NCI-H146 treated with DMSO at 0.1 percent for 48 hours (cell line): ENCODE measurements around the gene MBP.
"Not testable (repeated sequence)": the region's sequence is repeated elsewhere in the genome, so short reads cannot be mapped to it uniquely, and the experiment has no call there.

ENCODE experiments used
- DNase-seq: peaks from one replicate; lab custom pipeline; 2025; ENCODE audit not compliant: unreplicated experiment; lab: John Stamatoyannopoulos, UW

The MBP gene

DNA sequence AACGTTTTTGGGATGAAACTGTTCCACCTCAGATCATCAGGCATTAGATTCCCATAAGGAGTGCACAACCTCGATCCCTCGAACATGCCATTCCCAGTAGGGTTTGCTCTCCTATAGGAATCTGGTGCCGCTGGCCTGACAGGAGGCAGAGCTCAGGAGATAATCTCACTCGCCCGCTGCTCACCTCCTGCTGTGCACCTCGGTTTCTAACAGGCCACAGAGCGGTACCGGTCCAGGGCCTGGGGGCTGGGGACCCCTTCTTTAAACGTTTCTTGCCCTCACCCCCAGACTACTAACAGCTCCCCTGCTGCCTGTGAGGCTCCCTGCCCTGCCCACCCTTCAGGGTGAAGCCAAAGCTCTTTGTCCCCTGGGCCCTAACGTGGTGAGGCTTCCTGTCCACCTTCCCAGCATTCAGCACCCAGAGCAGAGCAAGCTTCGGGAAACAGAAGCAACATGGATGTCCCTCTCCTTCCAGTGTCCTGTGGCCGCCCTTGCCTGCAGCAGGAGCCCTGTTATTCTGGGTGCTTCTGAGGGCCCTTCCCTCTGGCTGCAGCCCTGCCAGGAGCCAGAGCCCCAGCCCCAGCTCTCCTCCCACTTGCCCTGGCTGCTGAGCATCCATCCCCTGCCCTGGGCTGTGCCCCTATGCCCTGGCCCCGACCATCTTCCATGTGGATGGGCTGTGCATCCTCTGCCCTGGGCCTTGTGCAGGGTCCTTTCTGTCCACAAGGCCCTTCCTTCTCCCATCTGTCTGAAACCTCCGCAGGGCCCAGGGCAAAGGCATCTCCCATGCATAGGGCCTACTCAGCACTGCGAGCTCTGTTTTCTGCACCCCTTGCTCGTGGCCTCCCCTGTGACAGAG lies 140.1 kb downstream of the MBP start:
- DNase-seq = no peak

DNA sequence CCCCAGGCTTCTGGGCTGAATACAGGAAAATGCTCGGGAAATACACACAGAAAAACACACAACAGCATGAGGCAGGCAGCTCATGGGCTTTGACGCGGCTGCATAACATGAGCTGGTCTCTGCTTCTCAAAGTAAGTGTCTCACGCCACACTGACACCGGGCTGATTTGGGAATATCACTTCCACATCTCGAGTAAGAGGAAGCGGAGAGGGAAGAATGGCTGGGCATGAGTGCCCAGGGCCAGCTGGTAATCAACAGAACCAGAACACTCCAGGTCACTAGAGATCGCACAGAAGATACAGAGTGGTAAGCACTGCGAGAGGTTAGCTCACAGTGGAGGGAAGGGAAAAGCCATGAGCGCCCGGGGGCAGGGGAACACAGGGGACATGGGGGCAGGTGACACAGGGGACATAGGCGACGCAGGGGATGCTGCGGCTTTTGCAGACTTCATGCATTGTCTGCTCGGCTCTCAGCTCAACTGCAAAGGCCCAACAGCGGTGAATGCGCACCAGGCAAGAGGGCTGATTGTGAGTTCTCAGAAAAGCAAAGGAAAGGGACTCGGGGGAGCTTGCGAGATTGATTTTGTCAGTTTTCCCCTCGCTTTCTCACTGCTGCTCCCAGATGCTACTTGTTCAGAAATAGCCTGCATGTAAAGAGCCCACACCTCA lies 141.4 kb downstream of the MBP start:
- no peak for DNase-seq

DNA sequence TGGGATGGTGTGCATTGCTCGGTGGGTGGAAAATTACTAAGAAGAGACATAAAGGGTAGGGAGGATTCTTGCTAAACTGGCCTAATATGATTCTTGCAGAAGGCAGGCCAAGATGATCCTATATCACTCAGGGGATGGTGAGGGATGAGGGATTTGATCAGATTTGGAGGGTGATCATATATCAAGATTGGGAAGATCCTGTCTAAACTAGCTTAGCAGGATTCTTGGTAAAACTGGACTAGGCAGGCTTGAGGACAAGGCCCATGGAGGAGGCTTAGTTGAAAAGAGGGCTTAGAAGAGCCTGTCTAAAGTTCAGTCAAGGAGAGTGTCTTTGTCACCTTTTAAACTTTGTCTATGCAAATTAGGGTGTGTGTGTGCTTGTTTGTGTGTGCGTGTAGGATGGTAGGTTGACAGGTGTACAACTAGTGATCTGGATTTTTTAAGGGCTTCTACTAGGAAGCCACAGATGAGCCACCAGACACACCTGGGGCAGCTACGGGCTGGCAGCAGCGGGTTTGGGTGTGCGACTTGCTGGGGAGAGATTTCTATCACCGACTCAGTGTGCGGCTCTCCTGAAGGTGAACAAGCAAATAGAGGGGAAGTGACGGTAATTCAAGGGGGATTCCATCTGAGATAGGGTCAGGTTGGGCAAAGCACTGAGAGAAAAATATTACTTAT lies 142.1 kb downstream of the MBP start:
- DNase-seq = not testable (repeated sequence)

DNA sequence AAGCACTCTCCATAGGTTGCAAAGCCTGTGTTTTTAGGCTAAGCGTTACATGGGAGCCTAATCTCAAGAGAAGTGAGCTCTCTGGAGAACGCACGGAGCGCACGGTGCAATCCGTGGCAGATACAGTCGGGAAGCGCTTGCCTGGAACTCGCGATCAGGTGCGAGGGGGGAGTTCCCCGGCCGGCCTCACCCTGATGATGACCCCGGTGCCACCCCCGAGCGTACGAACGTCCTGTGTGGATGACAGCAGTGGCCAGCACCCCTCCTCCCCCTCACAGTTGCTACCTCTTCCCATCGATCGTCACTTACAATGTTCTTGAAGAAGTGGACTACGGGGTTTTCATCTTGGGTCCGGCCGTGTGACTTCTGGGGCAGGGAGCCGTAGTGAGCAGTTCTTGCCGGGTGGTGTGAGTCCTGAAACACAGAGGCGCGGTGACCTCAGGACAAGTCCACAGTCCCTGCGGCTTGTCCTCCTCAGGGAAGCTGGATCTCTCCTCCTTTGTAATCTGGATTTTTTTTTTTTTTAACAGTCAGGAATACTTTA lies 142.9 kb downstream of the MBP start:
- DNase-seq = no peak

DNA sequence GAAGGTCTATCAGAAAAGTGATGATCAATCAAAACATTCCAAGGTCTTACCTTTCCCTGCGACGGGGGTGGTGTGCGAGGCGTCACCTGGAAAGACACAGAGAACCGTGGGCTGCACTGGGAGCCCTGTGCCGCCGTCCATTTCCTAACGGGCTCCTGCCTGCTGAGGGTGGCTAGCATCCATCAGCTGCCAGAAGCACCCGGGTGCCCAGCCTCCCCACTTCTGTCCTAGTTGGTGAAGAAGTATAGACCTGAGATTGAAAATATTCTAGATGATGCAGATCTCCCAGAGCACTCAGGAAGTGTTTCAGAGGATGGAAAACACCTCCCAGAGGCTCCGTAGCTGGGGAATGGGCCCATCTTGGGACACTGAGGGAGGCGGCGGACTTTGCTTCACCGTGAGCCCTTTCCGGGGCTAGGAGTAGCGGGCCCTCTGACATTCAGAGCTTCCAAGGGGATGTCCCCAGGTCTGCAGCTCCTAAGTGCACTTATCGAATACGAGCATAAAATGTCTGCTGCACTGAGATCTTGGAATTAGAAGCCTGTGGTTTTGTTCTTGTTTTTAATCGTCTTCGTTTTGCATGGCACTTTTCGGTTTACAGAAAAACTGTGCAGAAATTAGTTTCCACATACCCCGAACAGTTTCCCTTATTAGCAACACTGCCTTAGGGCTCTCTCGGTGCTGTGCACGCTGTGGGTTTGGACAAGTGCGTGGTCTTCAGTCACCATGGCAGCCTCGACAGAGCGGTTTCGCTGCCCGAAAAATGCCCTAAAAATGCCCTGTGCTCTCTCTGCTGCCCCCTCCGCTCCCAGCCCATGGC lies 143.5 kb downstream of the MBP start:
- no peak for DNase-seq

DNA sequence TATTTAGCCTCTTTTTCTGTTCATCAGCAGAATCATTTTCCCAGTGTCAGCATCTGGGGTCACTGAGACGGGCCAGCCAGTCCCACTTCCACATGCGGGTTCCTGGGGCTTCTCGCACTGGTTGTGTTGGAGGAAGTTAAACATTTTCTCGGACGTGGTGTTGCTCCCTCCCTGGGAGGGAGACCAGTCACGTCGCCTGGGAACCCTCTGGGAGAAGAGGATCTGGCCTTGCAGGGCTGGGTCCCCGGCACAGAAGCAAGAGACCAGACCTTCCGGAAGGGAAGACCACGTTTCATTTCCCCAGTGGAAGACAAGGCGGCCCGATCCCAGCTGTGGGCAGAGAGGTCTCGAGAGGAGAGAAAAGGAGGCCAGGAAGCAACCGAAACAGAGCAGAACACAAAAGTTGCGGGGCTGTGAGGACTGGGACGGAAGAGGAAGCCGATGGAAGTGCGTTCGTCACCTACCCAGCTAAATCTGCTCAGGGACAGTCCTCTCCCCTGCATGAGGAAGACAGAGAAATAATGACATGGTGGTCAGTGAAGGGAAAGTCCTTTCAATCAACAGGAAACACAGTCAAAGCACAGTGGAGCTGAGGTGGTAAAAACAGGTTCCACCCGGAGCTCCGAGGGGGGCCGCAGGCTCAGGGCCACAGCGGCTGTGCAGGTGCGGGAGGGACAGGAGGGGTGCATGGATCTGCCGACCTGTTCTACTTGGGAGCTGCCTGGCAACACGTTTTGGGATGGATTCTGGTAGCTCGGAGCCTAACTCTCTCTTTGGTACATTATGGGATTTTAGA lies 144.4 kb downstream of the MBP start:
- no peak for DNase-seq

DNA sequence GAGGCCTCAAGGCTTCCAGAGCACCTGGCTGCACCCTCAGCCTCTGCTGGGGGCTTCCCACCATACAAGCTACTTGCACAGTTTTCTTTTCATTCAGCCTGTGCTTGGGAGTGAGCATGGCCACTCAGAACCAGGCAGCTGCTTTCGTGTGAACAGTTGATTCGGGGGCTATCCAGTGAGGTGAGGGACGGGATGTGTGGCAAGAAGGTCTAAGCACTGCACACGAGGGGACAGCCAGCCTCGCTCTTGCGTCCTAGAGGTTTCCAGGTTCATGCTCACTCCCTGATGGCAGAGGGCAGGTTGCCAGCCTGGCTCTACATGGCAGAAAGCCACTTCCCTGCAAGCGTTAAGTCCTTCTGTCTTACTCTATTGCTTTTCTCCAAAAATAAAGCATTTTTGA lies 146.2 kb downstream of the MBP start:
- DNase-seq = no peak

DNA sequence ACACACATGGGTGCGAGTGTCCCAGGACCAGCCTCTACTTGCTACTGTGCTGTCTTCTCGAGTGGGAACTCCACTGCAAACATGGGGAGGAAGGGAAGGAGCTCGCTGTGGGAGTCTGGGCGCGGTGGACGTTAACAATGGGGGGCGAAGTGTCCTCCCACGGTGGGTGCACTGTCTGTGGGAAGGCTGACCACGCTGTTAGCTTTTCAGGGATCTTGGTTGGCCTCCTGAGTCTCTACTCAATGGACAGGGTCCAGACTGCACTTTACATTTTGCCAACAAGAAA lies 146.7 kb downstream of the MBP start:
- no peak for DNase-seq

DNA sequence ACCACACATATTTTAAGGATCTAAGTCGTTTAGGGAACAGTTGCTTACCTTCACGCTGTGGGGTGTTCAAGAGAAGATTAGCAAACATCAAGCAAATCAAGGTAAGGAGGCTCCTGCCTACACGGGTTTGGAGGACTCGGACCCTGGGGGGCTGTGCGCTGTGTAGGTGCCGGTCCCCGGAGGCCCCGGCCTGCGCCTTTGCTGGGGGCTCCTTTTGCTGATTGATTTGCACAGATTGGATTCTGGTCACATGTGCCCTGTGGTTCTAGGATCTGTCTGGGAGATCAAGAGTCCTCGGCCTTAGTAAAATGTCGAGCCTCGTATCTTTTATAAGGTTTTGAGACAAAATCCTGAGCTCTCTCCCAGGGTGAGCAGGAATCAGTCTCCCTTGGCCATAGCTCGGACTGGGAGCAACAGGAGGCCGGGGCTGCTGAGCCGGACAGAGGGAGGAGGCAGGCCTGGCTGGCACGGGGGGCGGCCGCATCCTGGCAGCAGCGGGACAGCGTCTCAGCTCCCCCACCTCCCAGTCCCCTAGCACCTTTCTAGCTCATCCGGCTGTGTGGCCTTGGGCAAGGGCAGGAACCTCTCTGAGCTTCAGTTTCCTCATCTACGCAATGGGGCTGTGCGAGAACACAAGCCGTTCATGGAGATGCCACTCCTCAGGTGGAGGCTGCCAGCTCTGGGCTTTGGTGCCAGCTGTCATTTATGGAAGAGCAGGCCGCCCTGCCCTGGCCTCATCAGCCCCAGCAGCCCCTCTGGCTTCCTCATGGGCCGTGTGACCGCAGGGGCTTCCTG lies 147.2 kb downstream of the MBP start:
- DNase-seq = no peak

DNA sequence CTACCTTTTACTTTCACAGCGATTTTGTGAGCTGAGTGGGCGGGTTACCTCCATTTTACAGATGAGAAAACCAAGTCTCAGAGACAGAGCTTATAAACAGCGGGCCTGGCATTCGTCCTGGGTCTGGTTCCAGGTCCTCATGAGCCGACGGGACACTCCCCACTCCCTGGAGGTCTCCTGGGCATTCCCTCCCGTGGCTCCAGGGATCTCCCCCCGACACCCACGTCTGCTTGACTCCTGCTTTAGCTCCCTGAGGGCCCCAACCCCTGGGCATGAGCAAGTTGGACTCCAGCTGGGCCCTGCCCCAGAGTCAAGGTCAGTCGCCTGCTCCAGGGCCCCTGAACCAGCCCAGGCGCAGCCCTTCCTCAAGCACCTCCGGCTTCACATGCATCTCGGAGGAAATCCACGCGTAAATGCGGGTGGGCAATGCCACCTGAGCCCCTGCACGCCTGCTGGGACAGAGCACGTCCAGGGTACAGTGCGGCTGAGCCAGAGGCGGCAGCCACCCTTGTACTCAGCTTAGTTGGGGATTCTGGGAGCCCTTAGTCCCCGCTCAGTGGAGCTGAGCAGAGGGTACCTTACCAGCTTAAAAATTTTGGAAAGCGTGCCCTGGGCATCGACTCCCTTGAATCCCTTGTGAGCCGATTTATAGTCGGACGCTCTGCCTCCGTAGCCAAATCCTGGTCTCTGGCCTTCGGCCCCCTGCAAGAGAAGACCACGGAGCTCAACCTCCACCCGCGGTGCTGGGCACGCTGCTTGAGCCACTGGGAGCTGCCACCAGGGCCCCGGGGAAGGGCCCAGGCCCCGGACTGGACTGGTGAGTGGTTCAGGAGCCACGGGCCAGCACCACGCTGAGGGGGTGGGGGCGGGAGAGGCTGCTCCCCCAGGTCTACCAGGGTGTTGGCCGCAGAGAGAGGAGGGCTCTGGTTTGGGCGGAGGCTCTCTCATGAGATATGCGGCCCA lies 148.1 kb downstream of the MBP start:
- DNase-seq = no peak

DNA sequence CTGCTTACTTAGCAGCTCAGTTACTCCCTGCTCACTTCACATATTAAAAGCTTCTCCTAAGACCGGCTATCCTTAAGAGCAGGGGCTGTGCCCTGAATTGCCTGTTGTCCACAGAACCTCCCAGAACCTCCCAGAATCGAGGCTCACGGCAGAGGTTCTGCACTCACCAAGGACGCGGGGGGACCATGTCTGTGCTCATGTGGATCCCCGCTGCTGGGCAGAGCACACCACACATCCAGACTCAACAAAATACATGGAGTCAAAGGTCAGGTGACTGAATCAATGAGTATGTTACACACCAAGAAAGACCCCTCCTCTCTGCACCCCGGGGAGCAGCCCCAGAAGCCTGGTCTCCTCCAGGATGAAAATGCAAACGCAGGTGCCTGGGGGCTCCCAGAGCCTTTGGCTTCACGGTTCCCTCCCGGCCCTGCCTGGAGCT lies 149.0 kb downstream of the MBP start:
- no peak for DNase-seq

DNA sequence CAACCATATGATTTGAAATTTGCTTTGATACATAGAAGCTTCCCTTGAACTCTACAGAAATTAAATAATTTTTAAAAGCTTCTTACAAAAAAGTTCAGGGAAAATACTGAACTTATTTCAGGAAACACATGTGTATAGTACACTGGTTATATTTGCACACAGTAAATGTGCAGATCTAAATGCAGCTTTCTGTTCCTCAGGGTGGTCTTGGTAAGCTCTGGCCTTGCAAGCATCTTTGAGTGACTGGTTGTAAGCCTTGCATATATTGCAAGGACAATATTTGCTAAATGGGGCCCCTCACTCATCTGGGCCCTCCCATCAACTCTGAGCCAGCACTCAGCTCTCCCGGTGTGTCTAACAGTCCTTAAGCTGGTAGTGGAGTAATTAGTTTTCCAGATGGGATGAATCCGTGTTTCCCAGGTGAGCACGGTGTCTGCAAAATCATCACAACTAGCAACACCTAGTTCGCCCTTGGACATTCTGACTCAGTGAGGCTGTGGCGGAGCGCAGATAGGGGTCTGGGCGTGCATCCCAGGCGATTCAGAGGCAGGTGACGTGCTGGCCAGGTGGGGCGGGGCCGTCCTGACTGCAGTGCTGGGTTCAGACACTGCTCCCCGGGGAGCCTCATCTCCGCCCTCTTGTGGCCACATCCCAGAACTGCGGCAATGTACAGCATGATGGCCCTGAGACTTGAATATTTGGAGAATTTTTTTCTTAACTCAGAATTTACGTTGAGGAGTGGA lies 149.6 kb downstream of the MBP start:
- DNase-seq = peak; percentile 86

DNA sequence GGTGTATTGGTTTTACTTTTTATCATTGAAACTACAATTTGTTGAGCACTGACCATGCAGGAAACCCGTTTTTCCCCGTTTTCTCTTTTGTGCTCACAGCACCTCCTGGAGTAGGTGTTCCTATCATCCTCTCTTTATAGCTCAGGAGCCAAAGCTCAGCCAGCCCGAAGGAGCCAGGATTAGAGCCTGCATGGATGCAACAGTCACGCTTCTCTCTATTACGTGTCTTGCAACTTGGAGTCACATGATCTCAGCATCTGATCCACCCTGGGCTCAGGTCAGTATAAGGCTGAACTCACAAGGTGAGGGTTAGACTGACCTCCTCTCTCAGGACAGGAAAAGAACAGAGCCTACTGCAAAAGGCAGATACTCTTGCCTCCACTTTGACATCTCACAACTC lies 150.5 kb downstream of the MBP start:
- DNase-seq = no peak

DNA sequence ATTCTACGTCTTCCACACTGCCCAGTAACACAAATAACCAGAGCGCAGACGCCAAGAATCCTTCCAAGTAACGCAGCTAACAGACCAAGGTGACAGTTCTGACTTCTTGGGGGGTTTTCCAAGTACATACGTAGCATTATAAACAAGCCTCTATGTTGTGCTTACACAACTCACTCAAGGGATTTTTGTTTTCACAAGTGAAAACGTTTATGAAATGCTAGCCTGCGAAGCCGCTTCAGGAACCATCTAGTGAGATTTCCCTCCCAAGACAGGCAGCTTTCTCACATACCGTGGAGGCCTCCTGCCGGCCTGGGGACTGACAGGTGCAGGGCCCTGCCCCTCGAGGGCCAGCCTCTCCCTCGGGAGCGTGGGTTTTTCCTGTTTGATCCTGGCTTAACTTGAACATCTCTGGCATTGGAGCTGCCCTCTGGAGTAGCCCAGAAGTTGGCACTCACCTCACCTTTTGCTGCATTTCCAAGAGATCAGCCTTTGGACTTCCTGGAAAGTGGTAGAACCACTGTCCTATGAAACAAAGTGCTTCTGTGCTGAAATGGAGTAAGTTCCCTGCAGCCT lies 151.1 kb downstream of the MBP start:
- DNase-seq = no peak

DNA sequence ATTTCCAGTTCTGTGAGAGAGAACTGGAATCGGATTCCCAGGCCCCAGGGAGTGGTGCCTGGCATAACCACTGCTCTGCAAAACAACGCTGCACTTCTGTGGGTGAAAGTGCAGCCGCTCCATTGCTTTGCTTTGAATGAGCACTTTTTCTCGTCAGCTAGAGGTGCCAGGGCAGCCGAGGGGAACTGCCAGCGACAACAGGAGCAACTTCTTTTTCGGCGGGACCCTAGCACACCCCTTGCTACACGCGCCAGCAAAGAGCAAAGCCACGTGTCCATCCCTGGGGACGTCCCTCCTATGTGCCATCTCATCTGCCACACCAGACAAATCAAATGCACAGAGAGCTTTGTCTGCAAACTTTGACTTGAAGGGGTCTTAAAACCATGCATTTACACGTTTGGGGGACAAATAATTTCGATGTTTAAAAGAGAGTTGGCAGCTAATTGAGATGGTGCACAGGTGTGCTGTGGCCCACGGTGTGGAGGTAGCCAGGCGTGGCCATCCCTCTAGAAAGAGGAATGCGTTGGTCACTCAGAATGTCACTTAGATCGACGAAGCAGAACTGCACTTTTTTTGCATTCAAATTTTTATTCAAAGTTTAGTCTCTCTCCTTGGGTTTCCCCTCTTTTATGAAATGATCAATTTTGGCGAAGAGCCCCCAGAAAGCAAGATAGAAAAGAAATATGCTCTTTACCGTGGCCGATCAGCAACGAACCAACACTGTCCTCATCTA lies 151.8 kb downstream of the MBP start:
- DNase-seq = no peak

DNA sequence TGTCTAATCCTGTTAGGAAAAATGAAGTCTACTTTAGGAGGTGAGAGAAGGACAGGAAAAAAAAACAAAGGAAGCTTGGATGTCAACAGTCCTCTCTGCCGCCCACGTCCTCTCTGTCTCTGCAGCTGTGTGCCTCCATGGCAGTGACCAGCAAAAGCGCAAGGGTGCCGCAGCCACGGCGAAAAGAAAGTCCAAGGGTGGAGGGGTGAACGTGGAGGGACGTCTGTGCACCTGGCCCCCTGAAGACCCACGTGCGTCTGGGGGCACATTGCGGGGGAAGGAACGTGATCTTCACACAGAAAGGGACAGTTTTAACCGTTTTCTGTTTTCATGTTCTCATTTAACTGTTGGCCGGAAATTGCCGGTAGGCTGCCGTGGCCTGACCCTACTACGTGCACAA lies 152.7 kb downstream of the MBP start:
- DNase-seq = no peak
